Measurements from ENCODE around the gene GRIK4.

Gene GRIK4

GRCh38 chr11:120549346-120549745, 37.8 kb downstream of the GRIK4 start:
- DNase-seq (ENCODE audit: low read depth in 2 of 2) = no peak

- DNase-seq (ENCODE audit: low read depth in 2 of 2) = no peak
Observed at GRCh38 chr11:120550007-120550406, 38.5 kb downstream of the GRIK4 start.

DNA sequence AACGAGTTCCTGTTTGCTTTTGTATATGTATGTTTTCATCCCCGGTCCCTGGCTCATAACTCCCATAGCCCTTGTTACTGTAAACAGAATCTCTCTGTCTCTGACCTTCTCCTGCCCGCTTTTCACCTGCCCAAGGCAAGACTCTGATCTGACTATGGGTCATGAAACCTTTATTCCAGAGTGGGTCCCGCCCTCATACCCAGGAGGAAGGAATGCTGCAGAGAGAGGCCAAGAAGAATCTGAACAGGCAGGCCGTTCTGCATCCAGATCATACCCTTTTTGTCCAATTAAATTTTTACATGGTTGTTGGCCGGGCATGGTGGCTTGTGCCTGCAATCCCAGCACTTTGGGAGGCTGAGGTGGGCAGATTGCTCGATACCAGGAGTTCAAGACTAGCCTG, 39.6 kb downstream of the GRIK4 start:
- no peak for DNase-seq (ENCODE audit: low read depth in 2 of 2)

DNA sequence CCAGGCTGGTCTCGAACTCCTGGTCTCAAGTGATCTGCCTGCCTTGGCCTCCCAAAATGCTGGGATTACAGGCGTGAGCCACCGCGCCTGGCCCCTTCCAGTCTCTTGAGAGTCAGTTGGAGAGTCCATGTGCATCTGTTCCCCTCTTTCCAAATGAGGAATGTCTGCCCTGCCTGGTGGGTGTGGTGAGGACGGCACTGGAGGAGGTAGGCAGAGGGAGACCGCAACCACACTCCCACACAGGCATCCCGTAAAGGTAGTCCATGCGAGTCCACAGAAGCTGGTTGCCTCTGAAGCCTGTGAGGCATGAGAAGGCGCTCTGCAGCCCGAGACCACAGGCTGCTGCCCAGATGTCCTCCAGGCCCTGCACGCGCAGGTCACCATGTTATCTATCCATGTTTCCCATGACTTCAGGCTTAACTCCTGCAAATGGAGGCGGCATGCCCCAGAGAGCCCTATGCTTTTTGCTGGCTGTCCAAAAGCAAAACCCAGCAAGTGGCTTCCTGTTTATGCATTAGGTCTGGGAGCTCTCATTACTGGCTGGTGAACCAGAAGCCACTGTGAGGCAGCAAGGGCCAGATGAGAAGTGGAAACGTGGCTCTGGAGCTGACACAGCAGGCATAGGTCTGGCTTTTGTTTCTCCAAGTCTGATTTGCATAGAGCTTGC, 43.4 kb downstream of the GRIK4 start:
- no peak for DNase-seq (ENCODE audit: low read depth in 2 of 2)

- no peak for DNase-seq (ENCODE audit: low read depth in 2 of 2)
Observed at GRCh38 chr11:120555433-120555773, 43.9 kb downstream of the GRIK4 start.

GRCh38 chr11:120556797-120557196, 45.2 kb downstream of the GRIK4 start:
- DNase-seq (ENCODE audit: low read depth in 2 of 2) = no peak

GRCh38 chr11:120558744-120559431, 47.3 kb downstream of the GRIK4 start:
- no peak for DNase-seq (ENCODE audit: low read depth in 2 of 2)

- DNase-seq (ENCODE audit: low read depth in 2 of 2) = no peak
Observed at GRCh38 chr11:120561286-120561685, 49.7 kb downstream of the GRIK4 start.

- DNase-seq (ENCODE audit: low read depth in 2 of 2) = no peak
Observed at GRCh38 chr11:120562806-120563425, 51.4 kb downstream of the GRIK4 start.

DNA sequence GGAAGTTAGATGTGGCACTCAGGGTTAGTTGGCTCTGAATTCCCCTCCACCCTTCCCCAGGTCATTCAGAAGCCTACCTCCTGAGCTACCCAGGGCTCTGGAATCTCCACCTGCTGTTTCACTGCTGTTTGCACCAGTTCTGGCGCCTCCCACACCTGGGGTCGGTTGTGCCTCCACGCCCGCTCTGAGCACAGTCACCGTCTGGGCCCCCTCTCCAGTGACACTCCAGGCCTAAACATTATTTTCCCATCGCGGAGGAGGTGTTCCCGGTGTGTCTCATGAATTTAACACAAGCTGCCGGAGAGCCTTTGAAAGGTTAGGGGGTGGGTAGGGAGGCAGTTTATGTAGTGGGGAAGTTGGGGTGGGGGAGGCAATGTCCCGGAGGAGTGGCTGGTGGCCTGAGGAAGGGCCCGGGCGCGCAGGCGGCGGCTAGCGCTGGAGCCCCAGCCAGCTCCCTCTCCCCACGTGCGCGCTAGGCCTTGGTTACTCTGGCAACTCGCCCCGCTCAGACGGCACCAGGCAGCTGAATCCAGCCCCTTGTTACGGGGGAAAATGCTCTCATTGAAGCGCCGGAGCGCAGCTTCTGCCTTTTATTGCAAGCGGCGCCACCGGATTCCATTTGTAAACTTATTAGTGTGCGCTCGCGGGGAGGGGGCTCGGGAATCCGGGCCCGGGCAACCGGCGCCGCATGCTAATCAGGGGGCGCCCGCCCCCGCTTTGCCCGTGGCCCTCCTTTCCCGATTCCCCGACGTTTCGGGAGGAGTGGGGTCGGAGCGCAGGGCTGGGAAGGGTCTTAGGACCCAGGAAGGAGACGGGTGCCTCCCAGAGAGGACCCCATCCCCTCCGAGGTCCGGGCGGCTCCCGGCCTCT, 52.4 kb downstream of the GRIK4 start:
- no peak for DNase-seq (ENCODE audit: low read depth in 2 of 2)

DNA sequence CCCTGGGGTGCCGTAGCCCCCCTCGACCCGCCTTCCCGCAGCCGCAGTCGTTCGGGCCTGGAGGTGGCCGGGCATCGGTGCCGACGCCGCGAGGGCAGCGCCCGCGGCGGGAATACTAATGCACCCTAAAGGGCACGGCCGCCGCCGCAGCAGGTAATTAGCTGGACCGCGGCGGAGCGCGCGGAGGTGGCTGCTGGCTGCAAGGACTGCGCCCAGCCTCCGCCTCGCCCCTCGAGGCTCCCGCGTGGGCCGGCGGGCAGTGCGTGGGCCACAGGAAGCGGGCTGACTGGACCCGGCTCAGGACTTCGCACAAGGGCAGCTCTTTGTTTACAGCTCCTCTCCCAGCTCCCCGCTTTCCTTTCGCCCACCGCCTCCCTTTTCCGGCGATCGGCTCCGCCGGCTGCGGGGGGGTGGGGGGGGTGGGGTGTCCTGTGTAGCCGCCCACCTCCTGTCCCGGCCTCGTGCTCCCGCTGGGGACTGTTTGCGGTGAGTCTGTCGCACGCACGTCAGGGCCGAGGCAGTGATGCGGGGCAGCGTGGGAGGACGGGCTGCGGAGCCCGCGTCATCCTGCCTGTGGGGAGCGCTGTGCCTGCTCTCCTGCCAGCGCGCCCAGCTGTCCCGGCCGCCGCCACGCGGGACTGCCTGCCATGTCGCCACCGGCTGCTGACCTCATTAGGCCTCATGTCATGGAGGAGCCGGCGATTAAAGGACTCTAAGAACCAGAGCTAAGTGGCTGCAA, 53.2 kb downstream of the GRIK4 start:
- no peak for DNase-seq (ENCODE audit: low read depth in 2 of 2)

DNA sequence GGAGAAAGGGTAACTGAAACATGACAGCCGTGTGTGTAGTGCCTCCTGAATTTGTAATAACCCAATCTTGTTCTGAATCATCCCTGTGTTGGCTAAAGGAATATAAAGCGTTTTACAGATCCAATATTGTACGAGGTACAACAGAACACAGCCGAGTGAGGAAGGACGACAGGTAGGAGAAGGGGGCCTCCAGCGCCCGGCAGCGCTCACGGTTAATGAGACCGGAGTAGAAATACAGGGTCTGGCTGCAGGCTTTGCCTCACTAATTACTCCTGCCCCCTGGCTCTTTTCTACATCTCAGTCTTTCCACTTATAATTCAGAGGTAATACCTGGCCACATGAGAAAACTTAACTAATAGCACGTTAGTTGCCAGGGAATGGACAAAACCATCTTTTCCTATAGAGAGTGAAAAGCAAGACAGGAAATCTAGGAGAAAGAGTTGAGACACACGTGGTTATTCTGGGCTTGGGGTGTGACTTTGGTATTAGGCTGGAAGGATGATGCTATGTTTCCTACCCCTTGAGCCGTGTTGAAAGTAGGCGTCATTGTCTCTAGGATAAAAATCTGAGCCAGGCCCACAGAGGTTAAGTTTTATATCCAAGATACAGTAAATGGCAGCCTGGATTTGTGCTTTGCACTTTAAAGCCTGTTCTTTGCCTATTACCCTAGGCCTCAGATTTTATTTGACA, 54.1 kb downstream of the GRIK4 start:
- no peak for DNase-seq (ENCODE audit: low read depth in 2 of 2)

DNA sequence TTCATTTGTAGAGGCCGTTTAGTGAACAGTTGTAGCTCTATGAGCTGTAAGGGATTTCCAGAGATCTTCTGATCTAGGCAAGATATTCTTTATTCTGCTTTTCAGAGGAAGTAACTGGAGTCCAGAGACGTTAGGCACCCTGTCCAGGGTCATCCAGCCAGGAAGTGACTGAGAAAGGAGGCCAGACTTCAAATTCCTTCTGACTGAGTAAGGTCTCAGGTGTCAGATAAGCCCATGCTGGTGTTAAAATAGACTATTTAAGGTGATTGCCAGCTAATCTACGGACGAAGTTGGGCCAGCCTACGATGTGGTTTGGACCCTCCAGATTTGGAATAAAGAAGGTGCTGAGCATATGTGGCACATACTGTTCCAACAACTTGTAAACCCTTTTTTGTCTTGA, 54.6 kb downstream of the GRIK4 start:
- no peak for DNase-seq (ENCODE audit: low read depth in 2 of 2)

DNA sequence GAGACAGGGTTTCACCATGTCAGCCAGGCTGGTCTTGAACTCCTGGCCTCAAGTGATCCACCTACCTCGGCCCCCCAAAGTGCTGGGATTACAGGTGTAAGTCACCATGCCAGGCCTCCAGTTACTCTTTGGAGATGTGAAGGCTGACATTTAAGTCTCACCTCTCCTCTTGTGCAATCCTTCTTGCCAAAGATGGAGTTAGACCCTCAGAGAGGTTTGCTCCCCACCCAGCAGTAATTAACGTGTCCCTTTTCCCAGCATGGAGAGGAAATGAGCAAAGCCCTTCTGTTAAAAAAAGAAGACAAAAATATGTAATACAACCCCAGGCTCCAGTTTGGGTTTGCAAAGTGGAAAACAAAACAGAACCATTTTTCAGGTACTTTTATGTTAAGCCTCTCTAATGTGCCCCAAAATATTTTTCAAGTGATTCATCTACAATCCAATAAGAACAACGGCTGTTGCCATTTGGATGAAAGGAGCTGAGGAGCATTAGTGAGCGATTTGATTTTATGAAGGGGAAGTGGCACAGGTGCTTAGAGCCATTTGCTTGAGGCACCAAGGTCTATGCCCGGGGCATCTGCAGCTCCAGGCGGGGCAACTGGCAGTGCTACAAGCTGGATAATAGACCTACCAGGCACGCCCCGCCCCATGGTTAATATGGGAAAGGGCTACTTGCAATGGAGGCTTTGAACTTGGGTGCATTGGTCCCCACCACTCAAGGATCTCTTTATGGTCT, 57.2 kb downstream of the GRIK4 start:
- DNase-seq (ENCODE audit: low read depth in 2 of 2) = no peak

- DNase-seq (ENCODE audit: low read depth in 2 of 2) = no peak
Observed at GRCh38 chr11:120569861-120570260, 58.3 kb downstream of the GRIK4 start.

- DNase-seq (ENCODE audit: low read depth in 2 of 2) = no peak
Observed at GRCh38 chr11:120571476-120571875, 59.9 kb downstream of the GRIK4 start.

DNA sequence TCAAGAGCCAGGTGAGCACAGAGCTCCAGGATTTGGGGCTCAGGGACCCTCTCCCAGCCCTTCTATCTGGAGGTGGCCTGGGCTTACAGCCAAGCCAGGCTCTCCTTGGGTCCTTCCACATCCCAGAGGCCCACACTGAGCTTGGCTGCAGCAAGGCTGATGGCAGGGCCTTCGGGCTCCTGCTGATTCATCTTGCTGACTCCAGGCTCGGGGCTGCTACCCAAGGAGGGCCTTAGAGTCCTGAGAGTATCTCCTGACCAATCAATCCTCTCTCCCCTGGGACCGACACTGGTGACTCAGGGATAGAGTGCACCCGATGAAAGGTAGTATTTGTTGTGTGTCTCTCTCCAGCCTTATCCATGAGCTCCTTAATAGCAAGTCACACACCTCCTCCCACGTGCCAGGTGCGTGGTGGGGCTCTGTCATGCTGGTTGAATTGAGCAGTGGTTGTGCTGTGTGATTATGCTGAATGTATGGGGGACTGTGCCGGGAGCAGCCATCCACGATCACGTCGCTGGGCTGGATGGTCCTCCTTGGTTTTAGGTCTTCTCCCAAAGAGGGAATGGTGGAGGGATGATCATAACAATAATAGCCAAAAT, 62.3 kb downstream of the GRIK4 start:
- DNase-seq (ENCODE audit: low read depth in 2 of 2) = no peak

DNA sequence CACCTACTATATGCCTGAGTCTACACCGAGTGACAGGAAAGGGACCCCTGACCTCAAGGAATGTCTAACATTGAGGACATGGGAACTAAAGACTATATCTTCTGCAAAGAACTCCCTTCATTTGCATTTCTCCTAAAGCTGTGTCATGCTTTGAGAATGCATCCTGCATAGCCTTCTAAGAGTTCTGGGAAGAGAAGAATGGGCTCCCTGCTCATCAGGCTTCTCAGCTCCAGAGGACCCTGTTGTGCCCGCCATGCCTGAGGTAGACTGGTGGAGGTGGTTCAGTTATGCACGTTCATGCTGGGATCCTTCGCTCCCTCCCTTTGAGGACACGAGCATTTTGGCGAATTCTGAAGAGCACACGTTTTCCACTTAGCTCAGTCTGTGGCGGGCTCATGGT, 63.3 kb downstream of the GRIK4 start:
- DNase-seq (ENCODE audit: low read depth in 2 of 2) = no peak

GRCh38 chr11:120575461-120575860, 63.9 kb downstream of the GRIK4 start:
- no peak for DNase-seq (ENCODE audit: low read depth in 2 of 2)

DNA sequence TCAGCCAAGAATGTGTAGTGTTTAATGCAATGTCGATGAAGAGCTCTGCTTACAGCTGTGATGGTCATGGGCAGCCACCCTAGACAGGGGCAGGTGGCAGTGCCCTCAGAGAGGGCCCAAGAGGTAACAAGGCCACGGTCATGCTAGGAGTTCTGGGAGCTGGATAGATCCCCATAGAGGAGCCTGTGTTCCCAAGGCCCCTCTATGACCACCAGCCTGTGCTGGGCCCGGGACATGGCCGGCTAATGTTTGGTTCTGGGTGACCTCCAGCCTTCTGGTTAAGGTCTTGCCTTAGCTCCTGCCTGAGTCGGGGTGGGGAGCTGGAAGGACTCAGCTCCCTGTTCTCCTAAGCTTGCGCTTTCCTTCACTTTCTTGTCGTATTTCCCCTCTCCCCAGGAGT, 65.1 kb downstream of the GRIK4 start:
- DNase-seq (ENCODE audit: low read depth in 2 of 2) = no peak
